ENCODE measurements around the gene CASKIN1.

The CASKIN1 gene

DNA sequence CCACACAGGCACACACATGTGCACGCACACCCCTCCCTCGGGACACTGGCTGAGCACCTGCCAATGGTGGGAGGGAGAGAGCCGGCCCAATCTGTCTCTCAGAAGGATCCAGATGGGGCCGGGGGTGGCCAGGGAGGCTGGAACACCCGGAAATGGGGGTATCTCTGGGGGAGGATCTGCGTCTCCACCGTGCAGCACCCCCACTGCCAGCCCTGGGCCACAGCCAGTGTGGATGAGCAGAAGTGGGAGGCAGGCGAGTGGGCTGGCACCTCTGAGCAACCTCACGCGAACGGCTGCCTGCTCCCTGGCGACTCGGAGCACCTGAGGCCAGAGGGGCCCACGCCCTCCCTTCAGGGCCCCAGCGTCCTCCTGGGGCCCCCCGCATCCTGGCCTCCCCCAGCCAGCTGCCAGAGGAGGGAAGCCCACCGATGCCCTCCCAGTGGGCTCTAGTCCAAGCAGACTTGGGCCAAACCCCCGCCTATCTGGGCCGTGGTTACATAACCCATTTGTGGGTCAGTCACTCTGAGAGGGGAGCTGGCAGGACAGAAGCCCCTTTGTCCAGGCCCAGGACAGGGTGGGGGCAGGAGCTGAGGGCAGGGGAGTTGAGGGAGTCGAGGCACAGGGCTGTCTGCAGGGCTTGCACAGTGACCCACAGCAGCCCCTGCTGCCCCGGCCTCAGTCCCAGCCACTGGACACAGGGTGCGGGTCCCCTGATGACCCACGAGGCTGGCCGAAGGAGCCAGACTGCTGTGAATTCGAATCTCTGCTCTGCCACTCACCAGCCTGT lies 5.6 kb downstream of the CASKIN1 start:
- no peak for DNase-seq (ENCODE audit: low read depth)

DNA sequence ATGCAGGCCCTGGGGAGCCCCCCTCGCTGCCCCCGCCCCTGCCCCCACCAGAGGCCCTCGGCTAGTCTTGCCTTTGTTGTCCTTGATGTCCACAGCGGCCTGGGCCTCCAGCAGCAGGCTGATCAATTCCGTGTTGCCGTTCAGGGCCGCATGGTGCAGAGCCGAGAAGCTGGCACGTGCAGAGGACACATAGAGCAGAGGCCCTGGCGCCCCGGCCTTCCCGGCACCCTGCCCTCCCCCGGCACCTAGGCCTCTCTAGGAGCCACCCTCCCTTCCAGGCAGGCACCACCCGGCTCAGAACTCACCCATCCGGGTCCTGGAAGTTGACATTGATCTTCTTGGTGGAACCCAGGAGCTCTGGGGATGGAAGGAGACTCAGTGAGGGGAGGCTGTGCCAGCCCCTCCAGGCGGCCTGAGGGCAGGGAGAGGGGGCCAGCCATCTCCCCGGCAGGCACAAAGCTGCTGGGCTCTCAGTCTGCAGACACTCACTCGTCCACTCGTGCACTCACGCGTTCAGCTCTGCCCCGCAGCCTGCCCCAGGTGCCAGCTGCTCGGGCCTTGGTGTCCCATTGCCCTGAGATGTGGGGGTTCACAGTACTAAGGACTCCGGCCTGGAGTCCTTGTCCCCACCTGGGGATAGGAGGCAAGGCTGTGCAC lies 6.3 kb downstream of the CASKIN1 start:
- no peak for DNase-seq (ENCODE audit: low read depth)

DNA sequence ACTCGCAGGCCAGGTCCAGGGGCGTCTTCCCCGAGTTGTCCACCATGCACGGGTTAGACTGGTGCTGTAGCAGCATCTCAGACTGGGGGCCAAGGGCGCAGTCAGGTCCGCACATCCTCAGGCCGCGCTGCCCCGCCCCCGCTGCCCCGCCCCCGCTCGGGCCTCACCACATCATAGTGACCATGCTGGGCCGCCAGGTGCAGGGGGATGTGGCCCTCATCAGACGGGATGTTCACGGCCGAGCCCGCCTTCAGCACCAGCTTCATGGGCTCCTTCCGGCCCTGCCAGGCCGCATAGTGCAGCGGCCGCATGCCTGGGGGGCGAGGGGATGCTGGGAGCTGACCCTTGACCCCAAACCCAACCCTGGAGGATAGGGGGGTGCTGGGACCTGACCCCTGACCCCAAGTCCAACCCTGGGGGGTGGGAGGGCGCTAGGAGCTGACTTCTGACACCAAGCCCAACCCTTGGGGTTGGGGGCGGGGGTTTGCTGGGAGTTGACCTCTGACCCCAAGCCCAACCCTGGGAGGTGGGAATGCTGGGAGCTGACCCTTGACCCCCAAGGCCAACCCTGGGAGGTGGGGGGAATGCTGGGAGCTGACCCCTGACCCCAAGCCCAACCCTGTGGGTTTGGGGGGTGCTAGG lies 7.0 kb downstream of the CASKIN1 start:
- DNase-seq (ENCODE audit: low read depth), result no peak

DNA sequence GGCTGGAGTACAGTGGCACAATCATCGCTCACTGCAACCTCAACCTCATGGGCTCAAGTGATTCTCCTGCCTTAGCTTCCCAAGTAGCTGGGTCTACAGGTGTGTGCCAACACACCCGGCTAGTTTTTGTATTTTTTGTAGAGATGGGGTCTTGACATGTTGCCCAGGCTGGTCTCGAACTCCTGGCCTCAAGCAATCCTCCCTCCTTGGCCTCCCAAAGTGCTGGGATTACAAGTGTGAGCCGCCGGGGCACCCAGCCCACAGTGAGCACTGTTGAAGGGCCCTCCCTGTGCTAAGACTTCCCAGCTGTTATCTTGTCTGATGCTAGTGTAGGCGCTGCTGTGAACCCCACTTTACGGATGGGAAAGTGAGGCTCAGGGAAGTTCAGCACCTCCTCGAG lies 8.0 kb downstream of the CASKIN1 start:
- DNase-seq (ENCODE audit: low read depth), result no peak

DNA sequence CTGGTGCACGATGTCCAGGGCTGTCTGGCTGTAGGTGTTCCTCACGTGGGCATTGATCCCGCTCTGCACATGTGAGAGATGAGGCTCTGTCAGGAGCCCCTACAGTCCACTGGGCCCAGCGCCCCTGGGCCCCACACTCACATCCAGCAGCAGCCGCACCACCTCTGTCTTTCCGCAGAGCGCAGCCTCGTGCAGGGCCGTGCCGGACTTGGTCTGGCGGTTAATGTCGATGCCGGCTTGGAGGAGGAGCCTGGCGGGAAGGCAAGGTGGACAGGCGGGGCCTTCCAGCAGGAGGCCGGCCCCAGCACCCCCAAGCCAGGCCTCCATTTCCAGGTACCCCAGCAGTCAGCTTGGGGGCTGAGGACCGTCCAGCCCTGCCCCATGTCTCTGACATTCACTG lies 9.2 kb downstream of the CASKIN1 start:
- DNase-seq (ENCODE audit: low read depth), result no peak

DNA sequence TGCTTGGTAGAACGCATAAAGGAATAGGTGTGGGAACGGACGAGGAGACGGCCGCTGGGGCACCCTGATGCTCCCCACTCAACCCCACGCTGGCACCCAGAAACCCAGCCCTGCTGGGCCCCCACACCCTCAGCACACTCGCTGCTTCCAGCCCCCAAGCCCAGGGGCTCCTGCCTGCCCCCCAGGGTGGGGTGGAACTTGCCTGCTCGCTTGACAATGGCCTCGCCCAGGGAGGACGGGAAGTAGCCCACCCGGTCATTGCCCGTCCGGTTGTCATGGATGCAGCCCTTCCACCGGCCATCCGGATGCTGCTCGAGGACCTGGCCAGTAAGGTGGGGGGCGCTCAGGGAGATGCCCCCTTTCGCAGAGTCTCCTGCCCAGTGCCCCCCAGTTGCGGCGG lies 9.9 kb downstream of the CASKIN1 start:
- no peak for DNase-seq (ENCODE audit: low read depth)

DNA sequence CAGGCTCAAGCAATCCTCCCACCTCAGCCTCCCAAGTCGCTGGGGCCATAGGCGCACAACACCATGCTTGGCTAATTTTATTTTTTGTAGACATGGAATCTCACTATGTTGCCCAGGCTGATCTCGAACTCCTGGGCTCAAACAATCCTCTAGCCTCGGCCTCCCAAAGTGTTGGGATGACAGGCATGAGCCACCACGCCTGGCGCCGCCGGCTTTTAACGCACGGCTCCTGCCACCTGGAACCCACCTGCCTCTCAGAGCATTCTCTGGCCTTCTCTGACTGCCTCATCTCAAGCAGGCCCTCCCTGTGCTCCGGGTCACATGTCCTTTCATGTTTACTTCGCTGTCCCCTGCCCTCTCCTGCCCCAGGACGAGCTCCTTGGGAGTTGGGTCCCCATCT lies 10.3 kb downstream of the CASKIN1 start:
- no peak for DNase-seq (ENCODE audit: low read depth)

DNA sequence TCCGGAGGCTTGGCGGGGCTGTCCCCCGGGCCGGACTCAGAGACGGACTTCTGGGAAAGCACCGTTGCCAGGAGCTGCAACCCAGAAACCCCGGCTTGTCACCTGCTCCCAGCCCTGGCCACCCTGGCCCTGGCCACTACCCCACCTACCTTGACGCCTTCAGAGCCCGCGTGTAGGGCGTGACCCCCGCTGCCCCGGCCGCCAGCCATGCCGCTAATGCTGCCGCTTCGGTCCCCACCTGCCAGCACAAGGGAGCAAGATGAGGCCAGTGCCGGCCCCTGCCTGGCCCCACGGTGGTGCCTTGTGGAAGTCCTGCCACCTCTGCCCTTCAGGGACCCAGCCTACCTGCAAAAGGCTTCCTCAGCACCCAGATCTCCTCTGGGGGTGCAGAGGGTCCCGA lies 11.4 kb downstream of the CASKIN1 start:
- DNase-seq (ENCODE audit: low read depth), result no peak

DNA sequence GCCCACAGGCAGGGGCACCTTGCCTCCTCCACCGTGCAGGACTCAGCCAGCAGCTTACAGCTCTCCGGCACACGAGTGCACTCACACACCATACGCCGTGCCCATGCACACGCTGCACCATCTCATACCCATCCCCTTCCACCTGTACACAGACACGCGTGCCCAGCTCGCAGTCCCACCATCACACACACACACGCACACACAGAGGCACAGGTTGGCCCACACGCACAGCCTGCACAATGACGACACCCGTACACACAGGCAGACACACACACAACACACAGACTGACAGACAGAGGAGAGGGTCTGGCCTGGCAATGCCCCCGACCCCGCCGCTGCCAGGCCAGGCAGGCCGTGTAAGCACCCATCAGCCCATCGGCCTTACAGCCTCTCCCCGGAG lies 12.1 kb downstream of the CASKIN1 start:
- no peak for DNase-seq (ENCODE audit: low read depth)

DNA sequence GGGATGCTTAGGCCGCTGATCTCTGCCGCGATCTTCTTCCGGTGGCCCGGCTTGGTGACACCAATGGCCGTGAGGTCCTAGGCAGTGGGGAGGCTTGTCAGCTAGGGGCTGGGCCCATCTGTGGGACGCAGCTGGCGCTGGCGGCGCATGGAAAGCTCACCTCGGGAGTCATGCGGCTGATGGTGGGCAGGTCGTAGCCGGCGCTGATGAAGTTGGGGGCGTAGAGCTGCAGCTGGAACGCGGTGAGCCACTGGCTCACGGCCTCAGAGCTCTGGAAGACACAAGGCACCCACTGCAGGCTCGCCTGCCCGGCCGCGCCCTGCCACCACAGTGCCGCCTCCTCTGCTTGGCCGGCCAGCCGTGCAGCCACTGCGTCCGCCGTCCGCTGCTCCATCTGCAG lies 12.7 kb downstream of the CASKIN1 start:
- no peak for DNase-seq (ENCODE audit: low read depth)

DNA sequence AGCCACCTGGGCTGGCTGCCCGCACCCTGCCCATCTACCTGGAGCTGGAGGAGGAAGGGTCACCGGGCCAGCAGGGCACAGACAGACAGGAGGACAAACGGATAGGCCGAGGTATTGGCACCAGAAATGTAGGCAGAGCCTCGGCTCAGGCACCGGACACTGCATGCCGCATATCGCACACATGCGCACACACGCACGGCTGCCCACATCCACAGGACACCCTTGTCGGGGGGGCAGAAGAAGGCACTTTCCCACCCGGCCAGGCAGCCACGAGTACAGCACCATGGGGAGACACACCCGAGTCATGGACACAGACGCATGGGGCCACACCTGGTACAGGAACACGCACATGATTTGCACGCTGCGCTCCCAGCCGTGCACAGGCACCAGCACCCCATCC lies 14.5 kb downstream of the CASKIN1 start:
- DNase-seq (ENCODE audit: low read depth), result no peak

DNA sequence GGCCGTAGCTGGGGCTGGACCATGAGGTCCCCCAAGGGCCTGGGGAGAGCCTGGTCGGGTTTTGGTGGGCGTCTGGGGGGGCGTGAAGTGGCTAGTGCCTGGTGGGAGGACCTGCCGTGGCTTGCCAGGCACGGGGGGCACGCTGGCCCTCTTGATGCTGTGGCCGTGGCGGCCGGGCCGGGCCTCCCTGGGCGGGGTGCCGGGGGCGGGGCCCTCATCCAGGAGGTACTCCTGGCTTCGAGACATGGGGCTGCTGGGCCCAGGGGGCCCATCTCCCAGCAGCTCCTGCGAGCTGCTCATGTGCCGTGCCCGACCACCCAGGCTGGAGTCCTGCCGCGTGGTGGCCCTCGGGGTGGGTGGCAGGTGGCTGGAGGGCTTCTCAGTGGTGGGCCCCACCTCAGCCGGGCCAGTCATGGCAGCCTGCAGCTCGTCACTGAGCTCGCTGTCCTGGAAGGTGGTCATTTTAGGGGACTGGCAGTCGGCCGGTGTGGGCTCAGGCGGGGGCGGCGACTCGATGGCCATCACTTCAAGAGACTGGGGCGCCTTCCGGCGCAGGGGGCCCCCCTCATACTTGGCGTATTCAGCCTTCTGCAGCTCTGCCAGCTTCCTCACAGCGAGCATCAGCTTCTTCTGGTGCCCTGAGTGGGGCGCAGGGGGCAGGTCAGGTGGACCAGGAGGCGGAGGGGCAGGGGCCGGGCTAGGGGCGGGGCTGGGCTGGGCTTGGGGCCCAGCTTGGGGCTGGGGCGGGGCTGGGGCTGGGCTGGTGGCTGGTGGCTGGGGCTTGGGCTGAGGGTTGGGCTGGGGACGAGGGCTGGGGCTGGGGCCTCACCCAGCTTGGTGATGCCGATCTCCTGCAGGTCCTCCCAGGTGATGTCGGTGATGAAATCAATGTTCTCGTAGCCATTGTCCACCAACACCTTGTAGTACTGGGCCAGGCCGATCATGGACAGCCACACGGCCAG lies 15.2 kb downstream of the CASKIN1 start:
- no peak for DNase-seq (ENCODE audit: low read depth)

DNA sequence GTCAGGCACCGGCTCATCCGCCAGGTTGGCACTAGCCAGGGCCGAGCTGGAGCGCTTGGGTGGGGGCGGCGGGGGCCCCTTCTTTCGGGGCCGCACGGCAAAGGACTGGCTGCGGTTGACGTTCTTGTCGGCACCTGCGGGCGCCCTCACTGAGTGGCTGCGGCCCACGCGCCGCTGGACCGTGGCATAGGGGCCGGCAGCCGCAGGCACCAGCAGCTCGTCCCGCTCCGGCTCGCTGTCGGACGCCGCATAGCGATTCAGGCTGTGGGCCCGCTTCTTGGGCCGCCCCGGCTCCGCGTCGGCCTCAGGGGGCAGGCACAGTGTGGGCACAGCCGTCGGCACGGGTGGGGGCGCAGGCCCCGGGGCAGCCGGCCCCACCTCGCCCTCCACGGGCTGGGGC lies 15.9 kb downstream of the CASKIN1 start:
- DNase-seq (ENCODE audit: low read depth), result no peak

DNA sequence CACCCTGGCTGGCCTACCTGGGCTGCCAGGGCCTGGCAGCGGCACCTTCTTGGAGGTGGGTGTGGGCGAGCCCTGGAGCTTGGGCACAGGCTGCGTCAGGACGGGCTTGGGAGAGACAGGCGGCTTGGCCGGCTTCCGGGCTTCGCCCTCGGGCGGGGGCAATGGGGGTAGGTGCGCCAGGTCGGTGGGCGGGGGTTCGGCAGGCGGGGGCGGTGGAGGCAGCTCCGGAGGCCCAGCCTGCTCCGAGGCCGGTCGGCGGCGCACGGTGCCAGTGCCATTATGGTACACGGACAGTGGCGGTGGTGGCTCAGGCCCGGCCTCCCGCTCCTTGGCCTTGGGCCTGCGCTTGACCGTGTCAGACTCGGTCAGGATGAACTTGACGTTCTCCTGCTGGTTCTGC lies 16.8 kb downstream of the CASKIN1 start:
- no peak for DNase-seq (ENCODE audit: low read depth)

DNA sequence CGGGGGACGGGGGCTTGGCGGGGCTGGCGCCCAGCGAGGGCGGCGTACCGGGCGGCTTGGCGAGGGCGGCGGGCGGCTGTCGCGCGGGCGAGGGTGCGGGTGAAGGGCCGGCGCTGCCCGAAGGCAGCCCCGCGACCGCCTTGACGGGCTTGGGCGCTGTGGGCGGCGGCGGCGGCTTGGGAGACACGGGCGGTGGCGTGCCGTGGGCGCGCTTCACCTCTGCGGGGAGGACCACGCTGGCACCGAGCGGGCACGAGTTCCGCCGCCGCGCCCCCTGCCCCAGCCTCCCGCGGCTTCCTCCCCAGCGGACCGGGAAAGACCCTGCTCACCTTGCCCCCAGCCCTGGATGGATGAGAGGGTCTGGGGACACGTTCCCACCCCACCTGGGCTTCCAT lies 17.3 kb downstream of the CASKIN1 start:
- no peak for DNase-seq (ENCODE audit: low read depth)

DNA sequence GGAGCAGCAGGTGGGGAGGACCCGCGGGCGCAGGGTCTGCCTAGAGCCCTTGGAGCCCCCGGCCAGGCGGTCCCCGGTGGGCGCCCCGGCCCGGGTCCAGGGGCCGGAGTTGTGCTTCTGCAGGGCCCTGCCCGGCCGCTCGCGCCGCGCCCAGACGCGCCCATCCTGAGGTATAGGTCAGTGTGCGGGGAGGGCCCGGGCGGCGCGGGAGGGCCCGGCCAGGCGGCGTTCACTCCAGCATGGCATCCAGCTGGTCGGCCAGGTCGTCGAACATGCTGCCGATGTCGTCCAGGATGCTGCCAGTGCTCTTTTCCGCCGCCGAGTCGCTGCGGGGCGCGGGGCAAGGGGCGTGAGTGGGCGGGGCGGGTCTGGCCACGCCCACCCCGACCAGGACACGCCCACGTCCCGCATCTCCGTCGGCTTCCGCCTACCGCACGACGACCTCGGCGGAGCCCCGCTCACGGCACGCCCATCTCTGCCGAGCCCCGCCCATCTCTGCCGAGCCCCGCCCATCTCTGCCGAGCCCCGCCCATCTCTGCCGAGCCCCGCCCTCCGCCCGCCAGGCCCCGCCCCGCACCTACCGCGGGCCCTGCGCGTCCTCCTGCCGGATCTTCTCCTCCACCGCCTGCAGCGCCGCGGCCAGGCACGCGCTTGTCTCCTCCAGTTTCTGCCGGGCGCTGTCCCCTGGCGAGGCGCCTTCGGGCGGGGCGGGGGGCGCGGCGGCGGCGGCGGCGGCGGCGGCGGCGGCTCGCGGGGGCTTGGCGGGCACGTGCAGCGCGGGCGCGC lies 17.9 kb downstream of the CASKIN1 start:
- no peak for DNase-seq (ENCODE audit: low read depth)

DNA sequence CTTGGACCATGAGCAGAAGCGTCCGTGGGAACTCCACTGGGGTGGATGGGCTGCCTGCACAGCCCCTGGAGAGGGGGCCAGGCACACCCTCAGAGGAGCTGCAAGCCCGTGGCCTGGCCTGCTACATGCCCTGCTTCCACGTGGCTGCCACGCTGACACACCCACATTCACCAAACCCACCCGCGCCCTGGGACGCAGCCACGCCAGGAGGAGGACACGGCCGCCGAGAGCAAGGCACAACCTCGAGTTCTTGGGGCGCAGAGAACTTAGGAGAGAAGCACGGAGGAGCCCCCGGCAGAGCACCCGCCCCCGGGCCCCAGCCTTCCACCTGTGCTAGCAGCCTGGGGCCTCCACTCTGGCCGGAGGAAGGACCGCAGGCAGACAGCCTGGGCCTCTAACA lies 18.8 kb downstream of the CASKIN1 start:
- DNase-seq (ENCODE audit: low read depth), result no peak

DNA sequence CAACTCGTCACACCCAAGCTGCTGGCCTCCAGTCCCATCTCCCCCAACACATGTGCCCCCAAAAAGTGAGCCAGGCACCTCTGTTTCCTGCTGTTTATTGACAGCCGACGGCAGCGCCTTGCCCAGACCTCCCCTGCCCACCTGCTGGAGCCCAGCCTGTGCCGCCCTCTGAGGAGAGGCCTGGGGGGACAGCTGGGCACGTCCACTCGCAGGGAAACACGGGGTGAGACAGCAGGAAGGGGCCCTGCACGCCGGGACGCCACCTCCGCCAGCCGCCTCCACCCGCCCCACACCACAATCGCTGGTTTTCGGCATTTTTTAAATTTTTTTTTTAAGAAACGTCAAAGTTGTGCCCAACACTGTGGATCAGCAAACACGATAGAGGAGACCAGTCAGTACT lies 19.3 kb downstream of the CASKIN1 start:
- DNase-seq (ENCODE audit: low read depth), result no peak

DNA sequence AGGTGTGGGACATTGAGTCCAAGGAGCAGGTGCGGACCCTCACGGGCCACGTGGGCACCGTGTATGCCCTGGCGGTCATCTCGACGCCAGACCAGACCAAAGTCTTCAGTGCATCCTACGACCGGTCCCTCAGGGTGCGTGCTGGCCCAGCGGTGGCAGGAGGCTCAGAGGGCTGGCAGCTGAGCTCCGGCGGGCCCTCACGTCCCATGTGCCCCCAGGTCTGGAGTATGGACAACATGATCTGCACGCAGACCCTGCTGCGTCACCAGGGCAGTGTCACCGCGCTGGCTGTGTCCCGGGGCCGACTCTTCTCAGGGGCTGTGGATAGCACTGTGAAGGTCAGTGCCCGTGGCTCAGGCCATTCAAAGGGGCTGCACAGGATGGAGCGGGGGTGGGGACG lies 20.4 kb downstream of the CASKIN1 start:
- DNase-seq (ENCODE audit: low read depth), result no peak

DNA sequence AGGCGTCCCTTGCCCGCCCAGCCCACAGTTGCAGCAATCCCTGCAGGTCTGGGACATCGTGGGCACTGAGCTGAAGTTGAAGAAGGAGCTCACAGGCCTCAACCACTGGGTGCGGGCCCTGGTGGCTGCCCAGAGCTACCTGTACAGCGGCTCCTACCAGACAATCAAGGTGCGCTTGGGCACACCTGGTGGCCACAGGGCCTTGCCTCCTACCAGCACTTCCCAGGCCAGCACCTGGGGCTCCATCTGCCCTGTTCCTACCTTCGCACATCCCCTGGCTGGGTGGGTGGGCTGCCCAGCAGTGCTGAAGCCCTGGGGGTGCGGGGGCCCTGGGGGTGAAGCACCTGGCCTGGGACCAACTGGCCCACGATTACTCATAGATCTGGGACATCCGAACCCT lies 21.0 kb downstream of the CASKIN1 start:
- no peak for DNase-seq (ENCODE audit: low read depth)

DNA sequence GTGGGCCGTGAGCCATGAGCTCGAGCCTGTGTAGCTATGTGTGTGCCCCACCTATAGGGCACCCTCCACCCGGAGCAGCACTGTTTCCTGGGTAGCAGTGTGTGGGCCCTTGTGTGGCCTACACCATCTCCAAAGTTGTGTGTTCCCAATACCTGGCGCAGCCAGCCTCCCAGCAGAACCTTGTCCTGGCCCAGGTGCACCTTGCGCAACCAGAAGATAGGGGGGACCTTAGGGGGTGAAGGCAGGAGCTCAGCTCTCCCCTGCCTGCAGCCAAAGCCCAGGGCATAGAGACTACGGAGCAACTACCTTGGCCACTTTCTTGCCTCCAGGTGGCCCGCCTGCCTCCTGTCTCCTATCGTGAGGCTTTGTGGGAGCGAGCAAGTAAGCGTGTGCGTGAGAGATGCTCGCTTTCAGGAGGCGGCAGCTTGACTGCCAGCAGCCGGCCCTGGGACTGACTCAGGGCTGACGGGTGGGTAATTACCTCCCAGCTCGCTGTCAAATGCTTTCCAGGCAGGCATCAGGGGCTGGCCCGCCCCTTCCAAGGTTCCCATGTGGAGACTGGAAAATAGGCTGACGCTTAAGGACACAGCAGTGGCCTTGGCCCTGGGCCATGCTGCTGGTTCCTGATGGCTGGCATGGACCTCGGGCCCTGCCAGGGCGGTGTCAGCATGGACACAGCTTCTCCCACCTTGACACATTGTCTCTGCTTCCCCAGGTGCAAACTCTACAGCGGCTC lies 21.8 kb downstream of the CASKIN1 start:
- DNase-seq (ENCODE audit: low read depth), result no peak

Measured in activated T-cell treated with anti-CD3 and anti-CD28 coated beads for 24 hours (primary cell).